SK-N-SH (cell line): Measurements from ENCODE around the gene KCNQ2. TPM values are rescaled to one million over a fixed set of nuclear protein-coding genes. Genes with fewer than 3 reads are reported as not detected.
"Not testable (repeated sequence)": the region's sequence is repeated elsewhere in the genome, so short reads cannot be mapped to it uniquely, and the experiment has no call there.

Source experiments
- CTCF ChIA-PET: fragments of 300-600, 350-600 bp; formaldehyde crosslinking; extraction: SDS; loops from one replicate; lab custom pipeline; 2021; lab: Yijun Ruan, JAX
- POLR2A ChIA-PET: fragments of 350-600 bp; sonication (Branson Sonifier 250); formaldehyde crosslinking; extraction: SDS; loops from one replicate; lab custom pipeline; 2020; ENCODE audit warnings: antibody characterized with exemption, inconsistent platforms; lab: Yijun Ruan, JAX
- DNase-seq: peaks from one replicate; pipeline ENCODE4 v3.0.0; 2012
- H2AFZ ChIP-seq: fragments of 200-600 bp; sonication (generic); 2 replicates; pipeline ENCODE4 v1.8.1; 2016; ENCODE audit warnings: antibody characterized with exemption, mild to moderate bottlenecking, low read depth
- H3F3A ChIP-seq: fragments of 200-600 bp; sonication (generic); replicated peaks from 2 replicates; pipeline ENCODE3; 2016; ENCODE audit warnings: antibody characterized with exemption, mild to moderate bottlenecking; ENCODE audit not compliant: insufficient read depth
- H3K27ac ChIP-seq, 2 experiments: fragments of 200-500 bp in 1 of 2; fragments of 200-600 bp in 1 of 2; sonication (Bioruptor generic) in 1 of 2; sonication (generic), shearing (Covaris generic) in 1 of 2; 2 replicates each; pipeline versions ENCODE4 v1.5.1 to v1.6.1; 2014 to 2016; ENCODE audit warnings: low read depth in 2 of 2, inconsistent platforms in 1 of 2, low read length in 1 of 2, mild to moderate bottlenecking in 1 of 2, mixed read lengths in 1 of 2
- H3K27me3 ChIP-seq: fragments of 200-600 bp; sonication (generic), shearing (Covaris generic); 2 replicates; pipeline ENCODE4 v1.6.1; 2016; ENCODE audit warnings: mixed run types; ENCODE audit not compliant: insufficient read depth
- H3K36me3 ChIP-seq, 2 experiments: fragments of 200-500 bp in 1 of 2; fragments of 200-600 bp in 1 of 2; sonication (Bioruptor generic) in 1 of 2; sonication (generic) in 1 of 2; replicated peaks in 1 of 2; 2 replicates each; pipeline versions ENCODE3 to v1.5.1; 2014 to 2016; ENCODE audit warnings: low read length in 1 of 2, mild to moderate bottlenecking in 1 of 2; ENCODE audit not compliant: insufficient read depth in 2 of 2, control insufficient read depth in 1 of 2
- H3K4me1 ChIP-seq, 2 experiments: fragments of 200-500 bp in 1 of 2; fragments of 200-600 bp in 1 of 2; sonication (Bioruptor generic) in 1 of 2; sonication (generic), shearing (Covaris generic) in 1 of 2; 2 replicates each; pipeline versions ENCODE4 v1.5.1 to v1.6.1; 2014 to 2016; ENCODE audit warnings: low read depth in 1 of 2, low read length in 1 of 2, mixed run types in 1 of 2; ENCODE audit not compliant: insufficient read depth in 2 of 2, control insufficient read depth in 1 of 2
- H3K4me2 ChIP-seq: fragments of 200-600 bp; sonication (generic), shearing (Covaris generic); 2 replicates; pipeline ENCODE4 v1.6.1; 2017; ENCODE audit warnings: mixed run types
- H3K4me3 ChIP-seq, 2 experiments: fragments of 200-500 bp in 1 of 2; fragments of 200-600 bp in 1 of 2; sonication (Bioruptor generic) in 1 of 2; sonication (generic), shearing (Covaris generic) in 1 of 2; 2 replicates each; pipeline versions ENCODE4 v1.5.1 to v1.8.1; 2014 to 2016; ENCODE audit warnings: low read depth in 2 of 2, inconsistent platforms in 1 of 2, low read length in 1 of 2, mild to moderate bottlenecking in 1 of 2, mixed read lengths in 1 of 2, moderate library complexity in 1 of 2
- H3K79me2 ChIP-seq: fragments of 200-600 bp; sonication (generic); 2 replicates; pipeline ENCODE4 v1.8.1; 2017; ENCODE audit warnings: mild to moderate bottlenecking; ENCODE audit not compliant: insufficient read depth
- H3K9ac ChIP-seq: fragments of 200-600 bp; sonication (generic); 2 replicates; pipeline ENCODE4 v1.6.1; 2017; ENCODE audit warnings: mixed run types
- H3K9me2 ChIP-seq: fragments of 200-600 bp; sonication (generic); 2 replicates; pipeline ENCODE4 v1.6.1; 2017; ENCODE audit warnings: mixed run types
- H3K9me3 ChIP-seq: fragments of 200-600 bp; sonication (generic); 2 replicates; pipeline ENCODE4 v1.6.1; 2017; ENCODE audit warnings: mixed run types, mild to moderate bottlenecking, moderate library complexity
- H4K20me1 ChIP-seq: fragments of 200-600 bp; sonication (generic); 2 replicates; pipeline ENCODE4 v1.6.1; 2017; ENCODE audit warnings: mild to moderate bottlenecking, mixed run types; ENCODE audit not compliant: insufficient read depth
- CHD2 ChIP-seq: fragments of 150-350 bp; IDR thresholded peaks from 2 replicates; pipeline ENCODE4 v1.6.1; 2018; ENCODE audit warnings: low read length; ENCODE audit not compliant: partially characterized antibody
- FOXJ3 ChIP-seq: sonication (generic); formaldehyde crosslinking; IDR thresholded peaks from 2 replicates; pipeline ENCODE4 v1.5.1; 2020; ENCODE audit warnings: mild to moderate bottlenecking, missing genetic modification reagents
- NFIC ChIP-seq: IDR thresholded peaks from 2 replicates; pipeline ENCODE4 v1.4.0; 2012; ENCODE audit warnings: borderline replicate concordance
- POLR2AphosphoS5 ChIP-seq: IDR thresholded peaks from 2 replicates; pipeline ENCODE4 v1.6.1; 2012; ENCODE audit warnings: low read depth, low read length
- TAF1 ChIP-seq: IDR thresholded peaks from 2 replicates; pipeline ENCODE4 v1.6.1; 2012; ENCODE audit warnings: low read depth, mild to moderate bottlenecking, low read length, moderate library complexity, borderline replicate concordance
- WGBS: methylation state at CpG from one replicate; pipeline ENCODE4 v1.1.6; 2017; ENCODE audit warnings: low lambda C conversion rate; 5-methylcytosine and 5-hydroxymethylcytosine counted together
- polyA plus RNA-seq, 3 experiments: library from polyadenylated mRNA; depleted of rRNA; stranded (reverse); fragments of >200 nt; gene quantifications; 2 replicates each; pipeline ENCODE4 v1.2.3, GENCODE V29; 2012
- TF ChIP-seq, protein P1 (sequence below): IDR thresholded peaks from 2 replicates; pipeline ENCODE4; 2012

The KCNQ2 gene
- polyA plus RNA-seq, 1 of the 3 experiments (the other 2 are of a cell fraction), result 3.9 TPM

DNA sequence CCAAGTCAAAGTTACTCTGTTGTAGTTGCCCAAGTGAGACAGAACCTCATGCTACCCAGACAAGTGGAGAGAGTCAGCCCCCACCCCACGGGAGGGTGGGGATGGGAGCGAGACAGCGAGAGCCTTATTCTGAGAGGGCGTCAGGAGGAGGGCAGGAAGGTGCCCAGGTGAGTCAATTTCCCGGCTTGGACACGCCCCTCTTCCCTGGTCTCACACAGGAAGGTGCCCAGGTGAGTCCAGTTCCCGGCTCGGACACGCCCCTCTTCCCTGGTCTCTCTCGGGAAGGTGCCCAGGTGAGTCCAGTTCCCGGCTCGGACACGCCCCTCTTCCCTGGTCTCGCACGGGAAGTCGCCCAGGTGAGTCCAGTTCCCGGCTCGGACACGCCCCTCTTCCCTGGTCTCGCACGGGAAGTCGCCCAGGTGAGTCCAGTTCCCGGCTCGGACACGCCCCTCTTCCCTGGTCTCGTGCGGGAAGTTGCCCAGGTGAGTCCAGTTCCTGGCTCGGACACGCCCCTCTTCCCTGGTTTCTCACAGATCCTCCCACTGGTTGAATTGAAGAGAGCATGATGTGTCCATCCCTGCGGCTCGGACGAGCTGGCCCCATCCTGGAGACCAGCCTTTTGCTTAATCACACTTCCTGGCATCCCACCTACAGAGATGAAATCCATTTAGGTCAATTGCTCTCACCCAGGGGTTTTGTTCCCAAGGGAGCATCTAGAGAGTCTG is 7.4 kb upstream of the KCNQ2 start:
- H3K79me2 ChIP-seq, H4K20me1 ChIP-seq, H3F3A ChIP-seq, POLR2A ChIA-PET, H3K9me2 ChIP-seq, H3K4me3 ChIP-seq, H3K27me3 ChIP-seq, H3K27ac ChIP-seq, H3K9ac ChIP-seq, DNase-seq, H3K4me2 ChIP-seq, H2AFZ ChIP-seq, H3K9me3 ChIP-seq, H3K36me3 ChIP-seq: not testable (repeated sequence)
- H3K4me1 ChIP-seq, result peaks cover 0 to 62% of the 10 kb centered on the region in 2 experiments; a peak in 1 of 4 replicates
- CTCF ChIA-PET, result interaction anchor here (2.8 to 5.9 kb wide), 3 partner anchors 17 to 34 kb away, joined by 7 to 53 read pairs (median 38); no protein-coding TSS in a partner anchor
- 61% methylated on average over 16 of the region's 32 CpGs for WGBS

DNA sequence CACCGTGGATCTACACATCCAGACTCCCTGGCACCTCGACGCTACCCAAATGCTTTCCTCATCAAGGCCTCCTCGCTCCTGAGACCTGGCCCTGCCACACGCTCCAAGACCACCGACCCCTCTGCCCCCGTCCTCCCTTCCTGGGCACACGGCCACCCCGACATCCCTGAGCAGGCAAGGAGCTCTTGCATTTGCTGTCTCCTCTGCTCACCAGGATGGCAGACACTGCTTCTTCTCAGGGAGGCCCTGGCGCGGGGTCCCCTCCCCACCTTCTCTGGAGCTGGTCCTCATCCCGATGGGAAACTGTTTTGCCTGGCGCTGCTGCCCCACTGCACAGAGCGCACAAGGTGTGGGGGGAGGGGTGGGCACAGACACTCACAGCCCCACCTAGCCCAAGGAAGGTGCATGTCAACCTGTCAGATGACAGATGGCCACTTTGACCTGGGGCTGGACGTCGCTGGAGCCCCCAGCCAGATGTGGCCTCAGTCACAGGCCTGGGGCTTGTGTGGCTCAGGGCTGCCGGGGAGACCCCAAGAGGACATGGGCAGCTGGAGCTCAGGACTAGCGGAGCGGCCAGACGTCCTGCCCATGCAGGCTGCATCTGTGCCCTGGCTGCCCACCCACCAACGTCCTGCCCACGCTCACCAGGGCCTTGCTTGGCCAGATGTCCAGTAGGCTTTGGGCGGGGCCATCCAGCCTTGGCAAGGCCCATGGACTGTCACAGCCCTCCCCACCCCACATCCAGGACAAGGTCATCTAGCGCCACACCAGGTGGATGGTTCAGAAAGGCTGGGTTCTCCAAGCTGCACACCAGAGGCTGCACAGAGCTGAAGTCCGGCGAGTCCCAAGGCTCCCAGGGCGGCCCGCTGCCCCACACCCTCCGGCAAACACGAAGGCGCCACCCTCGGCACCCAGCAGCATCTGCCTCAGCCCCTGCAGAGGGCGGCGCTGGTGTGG is 6.2 kb upstream of the KCNQ2 start:
- no peaks in the 10 kb centered on the region for H3K36me3 ChIP-seq
- H3K9me2 ChIP-seq, result no peaks in the 10 kb centered on the region
- TF ChIP-seq TAF1, result no peak
- no peak for TF ChIP-seq NFIC
- TF ChIP-seq FOXJ3, result 0 out of 2 replicates have a peak, but pooled peaks have one; percentile 16
- no peak for TF ChIP-seq CHD2
- TF ChIP-seq, protein P1, sequence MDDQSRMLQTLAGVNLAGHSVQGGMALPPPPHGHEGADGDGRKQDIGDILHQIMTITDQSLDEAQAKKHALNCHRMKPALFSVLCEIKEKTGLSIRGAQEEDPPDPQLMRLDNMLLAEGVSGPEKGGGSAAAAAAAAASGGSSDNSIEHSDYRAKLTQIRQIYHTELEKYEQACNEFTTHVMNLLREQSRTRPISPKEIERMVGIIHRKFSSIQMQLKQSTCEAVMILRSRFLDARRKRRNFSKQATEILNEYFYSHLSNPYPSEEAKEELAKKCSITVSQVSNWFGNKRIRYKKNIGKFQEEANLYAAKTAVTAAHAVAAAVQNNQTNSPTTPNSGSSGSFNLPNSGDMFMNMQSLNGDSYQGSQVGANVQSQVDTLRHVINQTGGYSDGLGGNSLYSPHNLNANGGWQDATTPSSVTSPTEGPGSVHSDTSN, result no peak
- no peak for TF ChIP-seq POLR2AphosphoS5
- ChIA-PET CTCF (interaction anchor here (0.9 to 3.8 kb wide), 10 partner anchors 12 to 78 kb away, joined by 3 to 38 read pairs (median 7); partner anchors contain the start of gene PPDPF), POLR2A (interaction anchor here (1.0 to 1.7 kb wide), 3 partner anchors 10 to 43 kb away, joined by 3 to 6 read pairs (median 3); no protein-coding TSS in a partner anchor)
- DNase-seq, result no peak
- no peaks in the 10 kb centered on the region for H4K20me1 ChIP-seq
- H3K4me3 ChIP-seq, result no peak overlapping the region
- H2AFZ ChIP-seq, result no peak overlapping the region
- H3K27ac ChIP-seq, result no peak overlapping the region
- H3K27me3 ChIP-seq, result no peaks in the 10 kb centered on the region
- H3F3A ChIP-seq, result no peaks in the 10 kb centered on the region
- no peaks in the 10 kb centered on the region for H3K9me3 ChIP-seq
- H3K4me2 ChIP-seq, result no peak overlapping the region
- no peaks in the 10 kb centered on the region for H3K79me2 ChIP-seq
- H3K9ac ChIP-seq, result no peak overlapping the region
- WGBS, result 64% methylated on average over 9 of the region's 34 CpGs
- peaks cover 0 to 56% of the 10 kb centered on the region in 2 experiments; a peak in 1 of 4 replicates for H3K4me1 ChIP-seq
